Measurements from ENCODE around the gene BTG1. TPM values are rescaled to one million over a fixed set of nuclear protein-coding genes. Genes with fewer than 3 reads are reported as not detected.

Gene BTG1
- total and polyA plus RNA-seq, 9 of the 15 experiments (the other 6 are each of a cell fraction or from before 2014, with no cell fraction given): 3.7 to 28.6 (median 7.4) TPM

GRCh38 chr12:92156139-92156538 lies 10.5 kb upstream of the BTG1 start (continued):
- TF ChIP-seq E2F6 (IDR thresholded peaks at IDR 0.05; ENCODE audit: borderline replicate concordance in 1 of 2, extremely low read depth in 1 of 2, insufficient read depth in 1 of 2, insufficient read length in 1 of 2, low read depth in 1 of 2, low read length in 1 of 2, poor library complexity in 1 of 2, severe bottlenecking in 1 of 2) (no peak), HDAC1 (IDR thresholded peaks at IDR 0.05) (peak in 1 of 2 experiments; percentile 68; a peak in 2 of 4 replicates), RCOR1 (IDR thresholded peaks at IDR 0.05; ENCODE audit: borderline replicate concordance in 1 of 2, low read depth in 2 of 2, low read length in 2 of 2) (peak in 1 of 2 experiments; percentile 80; a peak in 2 of 4 replicates), ATF4 (CRISPR knock-in tag; IDR thresholded peaks at IDR 0.05) (no peak), ZNF699 (CRISPR knock-in tag; IDR thresholded peaks at IDR 0.05; ENCODE audit: insufficient replicate concordance) (no peak), PHF20 (IDR thresholded peaks at IDR 0.05; ENCODE audit: partially characterized antibody) (no peak), CBX1 (IDR thresholded peaks at IDR 0.05; ENCODE audit: low read depth) (no peak), SP1 (CRISPR knock-in tag; IDR thresholded peaks at IDR 0.05) (no peak), TAF9B (IDR thresholded peaks at IDR 0.05; ENCODE audit: partially characterized antibody) (no peak), MECOM (CRISPR knock-in tag; IDR thresholded peaks at IDR 0.05) (no peak), HCFC1 (IDR thresholded peaks at IDR 0.05; ENCODE audit: low read depth, low read length) (no peak), ELF2 (CRISPR knock-in tag; IDR thresholded peaks at IDR 0.05) (no peak)

Measured in K562 (cell line).